8988T (cell line): ENCODE data around the gene CST1.
"Not testable (repeated sequence)": the region's sequence is repeated elsewhere in the genome, so short reads cannot be mapped to it uniquely, and the experiment has no call there.

Experiments
- DNase-seq: peaks from one replicate; pipeline ENCODE4 v3.0.0; 2011

The CST1 gene

GRCh38 chr20:23750786-23751185, at the start of gene CST1:
CST1 (minus strand) TSS chr20:23750935; CDS start chr20:23750866, 69 bp downstream.
- not testable (repeated sequence) for DNase-seq

GRCh38 chr20:23799216-23799847, 48.6 kb upstream of the CST1 start:
- DNase-seq, result not testable (repeated sequence)

- no peak for DNase-seq
Measured at GRCh38 chr20:23795526-23795925, 44.8 kb upstream of the CST1 start.

- DNase-seq, result no peak
Measured at GRCh38 chr20:23794841-23795240, 44.1 kb upstream of the CST1 start.

GRCh38 chr20:23794065-23794464, 43.3 kb upstream of the CST1 start:
- DNase-seq, result no peak

- no peak for DNase-seq
Measured at GRCh38 chr20:23783447-23783846, 32.7 kb upstream of the CST1 start.

GRCh38 chr20:23782366-23782983, 31.7 kb upstream of the CST1 start:
- DNase-seq, result no peak

GRCh38 chr20:23778676-23779075, 27.9 kb upstream of the CST1 start:
- DNase-seq, result not testable (repeated sequence)

GRCh38 chr20:23777380-23777779, 26.6 kb upstream of the CST1 start:
- not testable (repeated sequence) for DNase-seq

- no peak for DNase-seq
Measured at GRCh38 chr20:23776067-23776771, 25.5 kb upstream of the CST1 start.

- no peak for DNase-seq
Measured at GRCh38 chr20:23774081-23774480, 23.3 kb upstream of the CST1 start.

GRCh38 chr20:23773579-23773978, 22.8 kb upstream of the CST1 start:
- DNase-seq, result no peak

GRCh38 chr20:23773127-23773526, 22.4 kb upstream of the CST1 start:
- DNase-seq, result no peak

GRCh38 chr20:23772074-23772473, 21.3 kb upstream of the CST1 start:
- no peak for DNase-seq

- DNase-seq, result no peak
Measured at GRCh38 chr20:23770384-23770783, 19.6 kb upstream of the CST1 start.

GRCh38 chr20:23768520-23768919, 17.8 kb upstream of the CST1 start:
- not testable (repeated sequence) for DNase-seq

GRCh38 chr20:23766531-23766930, 15.8 kb upstream of the CST1 start:
- DNase-seq, result no peak

GRCh38 chr20:23765578-23765977, 14.8 kb upstream of the CST1 start:
- no peak for DNase-seq

- not testable (repeated sequence) for DNase-seq
Measured at GRCh38 chr20:23764630-23765029, 13.9 kb upstream of the CST1 start.

- no peak for DNase-seq
Measured at GRCh38 chr20:23763345-23763744, 12.6 kb upstream of the CST1 start.

- DNase-seq, result no peak
Measured at GRCh38 chr20:23759306-23759940, 8.7 kb upstream of the CST1 start.

- not testable (repeated sequence) for DNase-seq
Measured at GRCh38 chr20:23756792-23757191, 6.1 kb upstream of the CST1 start.

- DNase-seq, result not testable (repeated sequence)
Measured at GRCh38 chr20:23755131-23755611, 4.4 kb upstream of the CST1 start.
